ENCODE measurements around the gene FUT6. TPM values are rescaled to one million over a fixed set of nuclear protein-coding genes. Genes with fewer than 3 reads are reported as not detected.
"Not testable (repeated sequence)": the region's sequence is repeated elsewhere in the genome, so short reads cannot be mapped to it uniquely, and the experiment has no call there.

FUT6 gene
- total RNA-seq, 1 donor = not detected

DNA sequence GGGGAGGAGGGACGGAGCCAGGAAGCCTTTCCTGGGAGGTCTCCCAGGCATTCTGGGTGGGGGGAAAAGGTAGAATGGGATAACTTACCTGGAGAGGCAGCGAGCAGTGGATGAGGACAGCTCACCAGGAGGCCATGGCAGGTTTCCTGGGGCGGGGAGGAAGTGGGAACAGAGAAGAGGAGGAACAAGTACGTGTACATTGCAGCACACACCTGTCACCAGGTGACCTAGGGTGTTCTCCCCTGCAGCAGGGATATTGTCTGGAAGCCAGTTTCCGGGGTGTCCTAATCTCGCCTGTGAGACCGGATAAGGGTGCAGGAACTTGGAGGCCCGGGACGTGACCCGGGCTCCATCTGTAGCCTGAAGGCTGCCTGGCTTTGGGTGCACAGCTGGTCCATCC lies 11.8 kb upstream of the FUT6 start, which contains the start of gene FUT3:
FUT3 (minus strand) TSS at position 148 of the 400 bp plus-strand sequence.
- no peak within 1 kb of the TSS for H3K27ac ChIP-seq (ENCODE audit: low read depth, low read length)
- H3K4me2 ChIP-seq (ENCODE audit: insufficient read depth, low read length) = no peak within 1 kb of the TSS
- H2AFZ ChIP-seq (ENCODE audit: low read length) = no peak within 1 kb of the TSS
- peaks cover 30% of the 10 kb centered on the region for H3K27me3 ChIP-seq (ENCODE audit: insufficient read depth, low read length)
- no peaks in the 10 kb centered on the region for H4K20me1 ChIP-seq (ENCODE audit: insufficient read depth, low read length)
- TF ChIP-seq, protein P1, sequence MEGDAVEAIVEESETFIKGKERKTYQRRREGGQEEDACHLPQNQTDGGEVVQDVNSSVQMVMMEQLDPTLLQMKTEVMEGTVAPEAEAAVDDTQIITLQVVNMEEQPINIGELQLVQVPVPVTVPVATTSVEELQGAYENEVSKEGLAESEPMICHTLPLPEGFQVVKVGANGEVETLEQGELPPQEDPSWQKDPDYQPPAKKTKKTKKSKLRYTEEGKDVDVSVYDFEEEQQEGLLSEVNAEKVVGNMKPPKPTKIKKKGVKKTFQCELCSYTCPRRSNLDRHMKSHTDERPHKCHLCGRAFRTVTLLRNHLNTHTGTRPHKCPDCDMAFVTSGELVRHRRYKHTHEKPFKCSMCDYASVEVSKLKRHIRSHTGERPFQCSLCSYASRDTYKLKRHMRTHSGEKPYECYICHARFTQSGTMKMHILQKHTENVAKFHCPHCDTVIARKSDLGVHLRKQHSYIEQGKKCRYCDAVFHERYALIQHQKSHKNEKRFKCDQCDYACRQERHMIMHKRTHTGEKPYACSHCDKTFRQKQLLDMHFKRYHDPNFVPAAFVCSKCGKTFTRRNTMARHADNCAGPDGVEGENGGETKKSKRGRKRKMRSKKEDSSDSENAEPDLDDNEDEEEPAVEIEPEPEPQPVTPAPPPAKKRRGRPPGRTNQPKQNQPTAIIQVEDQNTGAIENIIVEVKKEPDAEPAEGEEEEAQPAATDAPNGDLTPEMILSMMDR (IDR thresholded peaks at IDR 0.05; ENCODE audit: extremely low read depth, low read depth, low read length) = no peak
- no peaks in the 10 kb centered on the region for H3K36me3 ChIP-seq (ENCODE audit: insufficient read depth, low read length)
- no peaks in the 10 kb centered on the region for H3K4me1 ChIP-seq (ENCODE audit: insufficient read depth, low read length)
- H3K79me2 ChIP-seq (ENCODE audit: insufficient read depth, low read length) = no peaks in the 10 kb centered on the region
- no peak within 1 kb of the TSS for H3K4me3 ChIP-seq (ENCODE audit: insufficient read depth, low read length)
- no peaks in the 10 kb centered on the region for H3K9me3 ChIP-seq (ENCODE audit: low read depth, low read length)
- DNase-seq (ENCODE audit: insufficient read length, low spot score, missing footprints) = peak; percentile 39

DNA sequence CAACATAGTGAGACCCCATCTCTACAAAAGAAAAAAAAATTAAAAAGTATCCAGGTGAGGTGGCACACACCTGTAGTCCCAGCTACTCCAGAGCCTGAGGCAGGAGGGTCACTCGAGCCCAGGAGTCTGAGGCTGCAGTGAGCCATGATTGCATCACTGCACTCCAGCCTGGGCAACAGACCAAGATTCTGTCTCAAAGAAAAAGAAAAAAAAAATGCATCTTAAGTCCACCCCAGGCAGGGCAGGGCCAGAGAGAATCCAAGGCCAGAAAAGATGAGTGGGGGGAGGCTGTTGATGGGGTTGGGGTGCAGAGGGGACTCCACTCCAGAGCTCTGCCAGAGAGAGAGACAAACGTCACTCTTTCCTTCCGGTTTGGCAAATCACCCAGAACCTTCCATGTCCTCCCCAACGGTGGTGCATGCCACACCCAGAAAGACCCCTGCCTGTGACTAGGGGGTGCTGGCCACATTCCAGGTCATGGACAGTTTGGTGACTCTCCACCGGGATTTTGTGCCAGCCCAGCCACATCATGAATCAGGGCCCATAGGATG lies 11.3 kb upstream of the FUT6 start:
- no peak overlapping the region for H2AFZ ChIP-seq (ENCODE audit: low read length)
- H4K20me1 ChIP-seq (ENCODE audit: insufficient read depth, low read length) = no peaks in the 10 kb centered on the region
- no peak overlapping the region for H3K4me3 ChIP-seq (ENCODE audit: insufficient read depth, low read length)
- no peak overlapping the region for H3K4me2 ChIP-seq (ENCODE audit: insufficient read depth, low read length)
- peaks cover 25% of the 10 kb centered on the region for H3K27me3 ChIP-seq (ENCODE audit: insufficient read depth, low read length)
- H3K4me1 ChIP-seq (ENCODE audit: insufficient read depth, low read length) = no peaks in the 10 kb centered on the region
- H3K27ac ChIP-seq (ENCODE audit: low read depth, low read length) = no peak overlapping the region
- H3K9me3 ChIP-seq (ENCODE audit: low read depth, low read length) = no peaks in the 10 kb centered on the region
- peak; percentile 91 for DNase-seq (ENCODE audit: insufficient read length, low spot score, missing footprints)
- H3K79me2 ChIP-seq (ENCODE audit: insufficient read depth, low read length) = no peaks in the 10 kb centered on the region
- H3K36me3 ChIP-seq (ENCODE audit: insufficient read depth, low read length) = no peaks in the 10 kb centered on the region
- TF ChIP-seq, protein P1 (IDR thresholded peaks at IDR 0.05; ENCODE audit: extremely low read depth, low read depth, low read length) = no peak

DNA sequence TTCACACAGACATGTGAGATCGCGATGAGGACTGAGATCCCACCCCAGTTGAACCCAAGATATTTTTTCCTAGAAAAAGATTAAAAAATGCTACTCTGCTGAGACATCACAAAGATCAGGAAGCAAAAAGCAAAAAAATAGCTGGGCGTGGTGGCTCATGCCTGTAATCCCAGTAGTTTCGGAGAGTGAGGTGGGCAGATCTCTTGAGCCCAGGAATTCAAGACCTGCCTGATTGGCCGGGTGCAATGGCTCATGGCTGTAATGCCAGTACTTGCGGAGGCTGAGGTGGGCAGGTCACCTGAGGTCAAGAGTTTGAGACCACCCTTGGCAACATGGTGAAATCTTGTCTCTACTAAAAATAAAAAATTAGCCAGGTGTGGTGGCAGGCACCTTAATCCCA lies 10.7 kb upstream of the FUT6 start:
- Histone ChIP-seq H4K20me1 (ENCODE audit: insufficient read depth, low read length) (no peaks in the 10 kb centered on the region), H3K9me3 (ENCODE audit: low read depth, low read length) (no peaks in the 10 kb centered on the region), H3K4me3 (ENCODE audit: insufficient read depth, low read length) (no peak overlapping the region), H3K4me2 (ENCODE audit: insufficient read depth, low read length) (no peak overlapping the region), H3K27ac (ENCODE audit: low read depth, low read length) (no peak overlapping the region), H3K4me1 (ENCODE audit: insufficient read depth, low read length) (no peaks in the 10 kb centered on the region), H3K27me3 (ENCODE audit: insufficient read depth, low read length) (peaks cover 18% of the 10 kb centered on the region), H3K36me3 (ENCODE audit: insufficient read depth, low read length) (no peaks in the 10 kb centered on the region), H2AFZ (ENCODE audit: low read length) (no peak overlapping the region), H3K79me2 (ENCODE audit: insufficient read depth, low read length) (no peaks in the 10 kb centered on the region)
- no peak for DNase-seq (ENCODE audit: insufficient read length, low spot score, missing footprints)
- TF ChIP-seq, protein P1 (IDR thresholded peaks at IDR 0.05; ENCODE audit: extremely low read depth, low read depth, low read length) = no peak

DNA sequence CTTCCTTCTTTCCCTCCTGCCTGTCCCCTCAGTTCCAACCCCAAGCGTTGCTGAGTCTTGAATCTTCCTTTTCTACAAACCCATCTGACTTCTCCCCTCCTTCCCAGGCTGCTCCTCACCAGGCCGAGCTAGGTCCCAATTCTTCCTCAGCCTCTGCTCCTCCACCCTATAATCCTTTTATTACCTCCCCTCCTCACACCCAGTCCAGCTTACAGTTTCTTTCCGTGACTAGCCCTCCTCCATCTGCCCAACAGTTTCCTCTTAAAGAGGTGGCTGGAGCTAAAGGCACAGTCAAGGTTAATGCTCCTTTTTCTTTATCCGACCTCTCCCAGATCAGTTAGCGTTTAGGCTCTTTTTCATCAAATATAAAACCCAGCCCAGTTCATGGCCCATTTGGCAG lies 9.1 kb upstream of the FUT6 start:
- not testable (repeated sequence) for H3K79me2 ChIP-seq (ENCODE audit: insufficient read depth, low read length); H2AFZ ChIP-seq (ENCODE audit: low read length); H3K27me3 ChIP-seq (ENCODE audit: insufficient read depth, low read length); H3K27ac ChIP-seq (ENCODE audit: low read depth, low read length); H3K4me1 ChIP-seq (ENCODE audit: insufficient read depth, low read length); H4K20me1 ChIP-seq (ENCODE audit: insufficient read depth, low read length); H3K4me2 ChIP-seq (ENCODE audit: insufficient read depth, low read length); H3K4me3 ChIP-seq (ENCODE audit: insufficient read depth, low read length); H3K9me3 ChIP-seq (ENCODE audit: low read depth, low read length); H3K36me3 ChIP-seq (ENCODE audit: insufficient read depth, low read length); DNase-seq (ENCODE audit: insufficient read length, low spot score, missing footprints)

DNA sequence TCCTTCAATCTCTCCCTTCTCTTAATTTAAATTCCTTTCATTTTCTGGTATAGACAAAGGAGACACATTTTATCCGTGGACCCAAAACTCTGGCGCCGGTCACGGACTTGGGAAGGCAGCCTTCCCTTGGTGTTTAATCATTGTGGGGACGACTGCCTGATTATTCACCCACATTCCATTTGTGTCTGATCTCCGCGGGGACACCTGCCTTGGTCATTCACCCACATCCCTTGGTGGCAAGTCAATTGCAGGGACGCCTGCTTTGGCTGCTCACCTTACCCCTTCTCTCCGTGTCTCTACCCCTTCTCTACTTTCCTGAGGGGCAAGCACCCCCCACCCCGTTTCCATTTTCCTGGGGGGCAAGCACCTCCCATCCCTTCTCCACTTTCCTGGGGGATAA lies 8.3 kb upstream of the FUT6 start:
- not testable (repeated sequence) for H3K4me1 ChIP-seq (ENCODE audit: insufficient read depth, low read length); DNase-seq (ENCODE audit: insufficient read length, low spot score, missing footprints)

More for the DNA sequence above, 8.3 kb upstream of the FUT6 start:
- not testable (repeated sequence) for H3K79me2 ChIP-seq (ENCODE audit: insufficient read depth, low read length); H3K27ac ChIP-seq (ENCODE audit: low read depth, low read length); H3K4me3 ChIP-seq (ENCODE audit: insufficient read depth, low read length); H3K27me3 ChIP-seq (ENCODE audit: insufficient read depth, low read length); H3K36me3 ChIP-seq (ENCODE audit: insufficient read depth, low read length); H3K9me3 ChIP-seq (ENCODE audit: low read depth, low read length); H3K4me2 ChIP-seq (ENCODE audit: insufficient read depth, low read length); H2AFZ ChIP-seq (ENCODE audit: low read length); H4K20me1 ChIP-seq (ENCODE audit: insufficient read depth, low read length)

Data from osteoblast (primary cell).